H9 (cell line): ENCODE measurements around the gene MISP3. TPM values are rescaled to one million over a fixed set of nuclear protein-coding genes. Genes with fewer than 3 reads are reported as not detected.

Experiments used
- DNase-seq: peaks from one replicate; pipeline ENCODE4 v3.0.0-alpha.2; 2017
- H2AFZ ChIP-seq: one replicate; pipeline ENCODE4 v1.6.1; 2013; ENCODE audit warnings: mild to moderate bottlenecking, low read length, control low read depth, moderate library complexity
- H2AK5ac ChIP-seq: 2 replicates; pipeline ENCODE4 v1.6.1; 2013; ENCODE audit warnings: low read length, control low read depth, mixed read lengths; ENCODE audit not compliant: insufficient read length
- H2BK120ac ChIP-seq: one replicate; pipeline ENCODE4 v1.6.1; 2013; ENCODE audit warnings: low read depth, mild to moderate bottlenecking, low read length, control low read depth, inconsistent platforms; ENCODE audit not compliant: poor library complexity, severe bottlenecking
- H2BK12ac ChIP-seq: 2 replicates; pipeline ENCODE4 v1.6.1; 2013; ENCODE audit warnings: low read length, control low read depth, mixed read lengths, low read depth; ENCODE audit not compliant: insufficient read length
- H2BK15ac ChIP-seq: 2 replicates; pipeline ENCODE4 v1.6.1; 2013; ENCODE audit warnings: low read depth, low read length, control low read depth
- H2BK20ac ChIP-seq: one replicate; pipeline ENCODE4 v1.6.1; 2013; ENCODE audit warnings: low read depth, mild to moderate bottlenecking, low read length, control low read depth, inconsistent platforms; ENCODE audit not compliant: poor library complexity, severe bottlenecking
- H2BK5ac ChIP-seq: 2 replicates; pipeline ENCODE4 v1.6.1; 2013; ENCODE audit warnings: low read length, control low read depth, mixed read lengths; ENCODE audit not compliant: insufficient read length
- H3K14ac ChIP-seq: 2 replicates; pipeline ENCODE4 v1.6.1; 2013; ENCODE audit warnings: low read length, control low read depth; ENCODE audit not compliant: insufficient read depth
- H3K18ac ChIP-seq: 2 replicates; pipeline ENCODE4 v1.6.1; 2013; ENCODE audit warnings: low read depth, mild to moderate bottlenecking, mixed read lengths, low read length, control low read depth; ENCODE audit not compliant: insufficient read length
- H3K23ac ChIP-seq: 2 replicates; pipeline ENCODE4 v1.6.1; 2013; ENCODE audit warnings: low read length, control low read depth, mixed read lengths, low read depth; ENCODE audit not compliant: insufficient read length
- H3K23me2 ChIP-seq: 2 replicates; pipeline ENCODE4 v1.6.1; 2013; ENCODE audit warnings: low read depth, mild to moderate bottlenecking, mixed read lengths, low read length, control low read depth; ENCODE audit not compliant: insufficient read length, poor library complexity, severe bottlenecking
- H3K27ac ChIP-seq: 2 replicates; pipeline ENCODE4 v1.5.1; 2013; ENCODE audit warnings: low read length, control low read depth, mixed read lengths, low read depth; ENCODE audit not compliant: insufficient read length
- H3K27me3 ChIP-seq: 2 replicates; pipeline ENCODE4 v1.6.1; 2013; ENCODE audit warnings: low read length, control low read depth, inconsistent platforms; ENCODE audit not compliant: insufficient read depth
- H3K4ac ChIP-seq: 2 replicates; pipeline ENCODE4 v1.6.1; 2013; ENCODE audit warnings: low read depth, mild to moderate bottlenecking, control low read depth, inconsistent platforms, low read length, moderate library complexity
- H3K4me1 ChIP-seq: 2 replicates; pipeline ENCODE4 v1.6.1; 2013; ENCODE audit warnings: low read length, control low read depth, inconsistent platforms; ENCODE audit not compliant: insufficient read depth
- H3K4me2 ChIP-seq: 2 replicates; pipeline ENCODE4 v1.6.1; 2013; ENCODE audit warnings: low read length, control low read depth, mixed read lengths; ENCODE audit not compliant: insufficient read length, insufficient read depth
- H3K56ac ChIP-seq: 2 replicates; pipeline ENCODE4 v1.6.1; 2013; ENCODE audit warnings: low read depth, mild to moderate bottlenecking, mixed read lengths, low read length, control low read depth; ENCODE audit not compliant: insufficient read length
- H3K79me1 ChIP-seq: 2 replicates; pipeline ENCODE4 v1.6.1; 2013; ENCODE audit warnings: low read depth, mild to moderate bottlenecking, moderate library complexity, low read length, control low read depth, inconsistent platforms; ENCODE audit not compliant: insufficient read depth, poor library complexity, severe bottlenecking
- H3K79me2 ChIP-seq: 2 replicates; pipeline ENCODE4 v1.6.1; 2013; ENCODE audit warnings: low read length, control low read depth, inconsistent platforms; ENCODE audit not compliant: insufficient read depth
- H3K9ac ChIP-seq: 2 replicates; pipeline ENCODE4 v1.6.1; 2013; ENCODE audit warnings: low read length, control low read depth, mixed read lengths; ENCODE audit not compliant: insufficient read length; ENCODE audit errors: extremely low read depth
- H3K9me3 ChIP-seq: one replicate; pipeline ENCODE4 v1.6.1; 2013; ENCODE audit warnings: low read depth, low read length, inconsistent platforms; ENCODE audit not compliant: control insufficient read depth
- H3T11ph ChIP-seq: one replicate; pipeline ENCODE4 v1.6.1; 2013; ENCODE audit warnings: mild to moderate bottlenecking, low read length, control low read depth, inconsistent platforms
- H4K20me1 ChIP-seq: one replicate; pipeline ENCODE4 v1.6.1; 2013; ENCODE audit not compliant: control insufficient read depth, insufficient read length, insufficient read depth
- H4K5ac ChIP-seq: 2 replicates; pipeline ENCODE4 v1.6.1; 2013; ENCODE audit warnings: low read depth, mild to moderate bottlenecking, mixed read lengths, low read length, control low read depth; ENCODE audit not compliant: insufficient read length
- H4K8ac ChIP-seq: replicated peaks from 2 replicates; pipeline ENCODE4 v1.6.1; 2013; ENCODE audit warnings: low read length, control low read depth, mixed read lengths, low read depth; ENCODE audit not compliant: insufficient read length
- H4K91ac ChIP-seq: 2 replicates; pipeline ENCODE4 v1.6.1; 2013; ENCODE audit warnings: low read depth, mild to moderate bottlenecking, moderate library complexity, mixed read lengths, low read length, control low read depth; ENCODE audit not compliant: insufficient read length
- H3K27ac Mint-ChIP-seq, 3 experiments: 2 replicates in 2 of 3; 3 replicates in 1 of 3; pipeline ENCODE4 v1.8.0; 2020 to 2021; ENCODE audit warnings: mixed read lengths in 3 of 3, mild to moderate bottlenecking in 1 of 3, moderate library complexity in 1 of 3
- H3K27me3 Mint-ChIP-seq: 2 replicates; pipeline ENCODE4 v1.8.0; 2021; ENCODE audit warnings: low read depth, mild to moderate bottlenecking, moderate library complexity, mixed read lengths
- H3K36me3 Mint-ChIP-seq, 3 experiments: 2 replicates in 2 of 3; 3 replicates in 1 of 3; pipeline ENCODE4 v1.8.0; 2020 to 2021; ENCODE audit warnings: low read depth in 3 of 3, mixed read lengths in 3 of 3; ENCODE audit not compliant: insufficient read depth in 1 of 3
- H3K4me1 Mint-ChIP-seq, 2 experiments: 2 replicates each; pipeline ENCODE4 v1.8.0; 2020; ENCODE audit warnings: mixed read lengths in 2 of 2
- H3K4me3 Mint-ChIP-seq, 2 experiments: 2 replicates in 1 of 2; 3 replicates in 1 of 2; pipeline ENCODE4 v1.8.0; 2020 to 2021; ENCODE audit warnings: mild to moderate bottlenecking in 2 of 2, mixed read lengths in 2 of 2, moderate library complexity in 1 of 2
- H3K9me3 Mint-ChIP-seq, 2 experiments: 2 replicates in 1 of 2; 3 replicates in 1 of 2; pipeline ENCODE4 v1.8.0; 2020; ENCODE audit warnings: mild to moderate bottlenecking in 2 of 2, mixed read lengths in 2 of 2, moderate library complexity in 1 of 2
- CTCF ChIP-seq: fragments of 200-600 bp; sonication (generic); conservative IDR thresholded peaks from 3 replicates; pipeline ENCODE4 v1.8.0; 2021; ENCODE audit warnings: antibody characterized with exemption, mild to moderate bottlenecking
- WGBS: extraction: QIAGEN DNeasy Blood & Tissue Kit; methylation state at CpG from one replicate; pipeline ENCODE4 v1.1.7; 2013; ENCODE audit warnings: missing lambda C conversion rate, low lambda C conversion rate, mixed read lengths; ENCODE audit not compliant: insufficient read length; ENCODE audit errors: extremely low coverage; 5-methylcytosine and 5-hydroxymethylcytosine counted together
- total RNA-seq: library from RNA; stranded (reverse); gene quantifications from 2 replicates; pipeline ENCODE4 v1.2.1, GENCODE V29; 2021

Gene MISP3
- total RNA-seq, 1 experiment from 2014 or later, result 0.26 TPM

- no peak overlapping the region for H2BK15ac ChIP-seq
- H3K9ac ChIP-seq, result no peak overlapping the region
- H3K18ac ChIP-seq, result no peak overlapping the region
- H2BK120ac ChIP-seq, result no peak overlapping the region
- H3K14ac ChIP-seq, result no peak overlapping the region
- H2BK20ac ChIP-seq, result no peak overlapping the region
- H3T11ph ChIP-seq, result no peak overlapping the region
- H3K79me1 ChIP-seq, result no peaks in the 10 kb centered on the region
- H3K27me3 Mint-ChIP-seq, result peaks cover 9% of the 10 kb centered on the region
- peaks cover 3 to 7% of the 10 kb centered on the region in 2 experiments; a peak in 3 of 5 replicates for H3K9me3 Mint-ChIP-seq
- no peak overlapping the region for H3K4ac ChIP-seq
- no peak overlapping the region for H4K8ac ChIP-seq
- H3K27me3 ChIP-seq, result no peaks in the 10 kb centered on the region
- H3K56ac ChIP-seq, result no peak overlapping the region
- peaks cover 21 to 33% (median 25%) of the 10 kb centered on the region in 3 experiments for H3K36me3 Mint-ChIP-seq
- WGBS, result no CpG with 5 or more reads among the region's 9 CpGs
- no peaks in the 10 kb centered on the region for H3K23me2 ChIP-seq
- no peaks in the 10 kb centered on the region for H4K20me1 ChIP-seq
- no peaks in the 10 kb centered on the region for H3K79me2 ChIP-seq
- no peaks in the 10 kb centered on the region for H3K4me1 ChIP-seq
- H3K23ac ChIP-seq, result no peak overlapping the region
- H3K27ac Mint-ChIP-seq, result no peak overlapping the region
- no peaks in the 10 kb centered on the region for H3K9me3 ChIP-seq
- no peak overlapping the region for H3K4me2 ChIP-seq
- no peak overlapping the region for H2BK5ac ChIP-seq
- no peak overlapping the region for H4K5ac ChIP-seq
- H2AFZ ChIP-seq, result no peak overlapping the region
- no peak for TF ChIP-seq CTCF
- no peak overlapping the region for H3K4me3 Mint-ChIP-seq
- H3K4me1 Mint-ChIP-seq, result peaks cover 3% of the 10 kb centered on the region in 2 experiments; a peak in 3 of 4 replicates
- H2BK12ac ChIP-seq, result no peak overlapping the region
- no peak overlapping the region for H4K91ac ChIP-seq
- H3K27ac ChIP-seq, result no peak overlapping the region
- DNase-seq, result no peak
- no peak overlapping the region for H2AK5ac ChIP-seq
Observed at GRCh38 chr19:14051980-14052379, 20.6 kb upstream of the MISP3 start.
